ENCODE data around the gene PPP1R26. TPM values are rescaled to one million over a fixed set of nuclear protein-coding genes. Genes with fewer than 3 reads are reported as not detected.

Gene PPP1R26
- polyA plus RNA-seq, 1 donor from 2014 or later = 20.1 TPM

DNA sequence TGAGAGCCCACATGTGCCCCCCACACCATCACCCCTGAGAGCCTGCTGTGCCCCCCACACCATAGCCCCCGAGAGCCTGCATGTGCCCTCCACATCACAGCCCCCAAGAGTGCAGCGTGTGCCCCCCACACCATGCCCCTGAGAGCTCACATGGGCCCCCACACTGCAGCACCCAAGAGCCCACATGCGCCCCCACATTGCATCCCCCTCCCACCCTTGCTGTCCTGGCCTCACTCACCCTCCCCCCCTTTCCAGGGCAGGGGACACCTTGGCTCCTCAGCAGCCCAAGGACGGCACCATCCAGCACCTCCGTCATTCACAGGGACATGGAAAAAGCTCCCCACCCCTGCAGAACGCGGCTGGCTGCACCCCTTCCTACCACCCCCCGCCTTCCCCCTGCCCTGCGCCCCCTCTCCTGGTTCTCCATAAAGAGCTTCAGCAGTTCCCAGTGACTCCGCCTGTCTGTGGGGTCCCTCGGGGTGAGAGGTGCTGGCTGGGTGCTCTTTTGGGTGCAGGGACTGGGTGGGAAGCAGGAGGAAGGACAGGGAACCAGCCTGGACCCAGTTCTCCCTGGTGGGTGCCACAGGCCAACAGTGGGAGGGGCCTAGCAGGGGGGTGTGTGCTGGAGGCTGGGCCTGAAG lies 46.6 kb downstream of the PPP1R26 start:
- H3K36me3 ChIP-seq (ENCODE audit: insufficient read depth, low read length) = no peaks in the 10 kb centered on the region
- no peak overlapping the region for H3K27ac ChIP-seq (ENCODE audit: low read length)
- H3K9me2 ChIP-seq (ENCODE audit: insufficient read depth, low read length) = no peaks in the 10 kb centered on the region
- no peaks in the 10 kb centered on the region for H3K79me2 ChIP-seq (replicated peaks; ENCODE audit: insufficient read depth, low read length)
- no peak overlapping the region for H3K4me2 ChIP-seq (ENCODE audit: low read length)
- H3F3A ChIP-seq (ENCODE audit: insufficient read depth, low read length, poor library complexity, severe bottlenecking) = no peaks in the 10 kb centered on the region
- H3K27me3 ChIP-seq (ENCODE audit: insufficient read depth, low read depth, low read length) = no peaks in the 10 kb centered on the region
- no peak overlapping the region for H3K9ac ChIP-seq (ENCODE audit: low read length)
- no peak overlapping the region for H3K4me3 ChIP-seq (ENCODE audit: low read length)
- TF ChIP-seq SMC3 (conservative IDR thresholded peaks at IDR 0.05; ENCODE audit: poor library complexity) (no peak), EP300 (conservative IDR thresholded peaks at IDR 0.05; ENCODE audit: poor library complexity, severe bottlenecking) (no peak), MXI1 (conservative IDR thresholded peaks at IDR 0.05; ENCODE audit: poor library complexity, severe bottlenecking) (no peak), EZH2 (IDR thresholded peaks at IDR 0.05; ENCODE audit: borderline replicate concordance, insufficient read depth, low read length, poor library complexity, severe bottlenecking) (no peak), POLR2AphosphoS5 (IDR thresholded peaks at IDR 0.05) (no peak), TAF1 (IDR thresholded peaks at IDR 0.05; ENCODE audit: low read depth) (no peak), RAD21 (conservative IDR thresholded peaks at IDR 0.05) (no peak)
- TF ChIP-seq, protein P1, sequence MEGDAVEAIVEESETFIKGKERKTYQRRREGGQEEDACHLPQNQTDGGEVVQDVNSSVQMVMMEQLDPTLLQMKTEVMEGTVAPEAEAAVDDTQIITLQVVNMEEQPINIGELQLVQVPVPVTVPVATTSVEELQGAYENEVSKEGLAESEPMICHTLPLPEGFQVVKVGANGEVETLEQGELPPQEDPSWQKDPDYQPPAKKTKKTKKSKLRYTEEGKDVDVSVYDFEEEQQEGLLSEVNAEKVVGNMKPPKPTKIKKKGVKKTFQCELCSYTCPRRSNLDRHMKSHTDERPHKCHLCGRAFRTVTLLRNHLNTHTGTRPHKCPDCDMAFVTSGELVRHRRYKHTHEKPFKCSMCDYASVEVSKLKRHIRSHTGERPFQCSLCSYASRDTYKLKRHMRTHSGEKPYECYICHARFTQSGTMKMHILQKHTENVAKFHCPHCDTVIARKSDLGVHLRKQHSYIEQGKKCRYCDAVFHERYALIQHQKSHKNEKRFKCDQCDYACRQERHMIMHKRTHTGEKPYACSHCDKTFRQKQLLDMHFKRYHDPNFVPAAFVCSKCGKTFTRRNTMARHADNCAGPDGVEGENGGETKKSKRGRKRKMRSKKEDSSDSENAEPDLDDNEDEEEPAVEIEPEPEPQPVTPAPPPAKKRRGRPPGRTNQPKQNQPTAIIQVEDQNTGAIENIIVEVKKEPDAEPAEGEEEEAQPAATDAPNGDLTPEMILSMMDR (IDR thresholded peaks at IDR 0.05; ENCODE audit: poor library complexity, severe bottlenecking) = no peak
- TF ChIP-seq, protein P2, sequence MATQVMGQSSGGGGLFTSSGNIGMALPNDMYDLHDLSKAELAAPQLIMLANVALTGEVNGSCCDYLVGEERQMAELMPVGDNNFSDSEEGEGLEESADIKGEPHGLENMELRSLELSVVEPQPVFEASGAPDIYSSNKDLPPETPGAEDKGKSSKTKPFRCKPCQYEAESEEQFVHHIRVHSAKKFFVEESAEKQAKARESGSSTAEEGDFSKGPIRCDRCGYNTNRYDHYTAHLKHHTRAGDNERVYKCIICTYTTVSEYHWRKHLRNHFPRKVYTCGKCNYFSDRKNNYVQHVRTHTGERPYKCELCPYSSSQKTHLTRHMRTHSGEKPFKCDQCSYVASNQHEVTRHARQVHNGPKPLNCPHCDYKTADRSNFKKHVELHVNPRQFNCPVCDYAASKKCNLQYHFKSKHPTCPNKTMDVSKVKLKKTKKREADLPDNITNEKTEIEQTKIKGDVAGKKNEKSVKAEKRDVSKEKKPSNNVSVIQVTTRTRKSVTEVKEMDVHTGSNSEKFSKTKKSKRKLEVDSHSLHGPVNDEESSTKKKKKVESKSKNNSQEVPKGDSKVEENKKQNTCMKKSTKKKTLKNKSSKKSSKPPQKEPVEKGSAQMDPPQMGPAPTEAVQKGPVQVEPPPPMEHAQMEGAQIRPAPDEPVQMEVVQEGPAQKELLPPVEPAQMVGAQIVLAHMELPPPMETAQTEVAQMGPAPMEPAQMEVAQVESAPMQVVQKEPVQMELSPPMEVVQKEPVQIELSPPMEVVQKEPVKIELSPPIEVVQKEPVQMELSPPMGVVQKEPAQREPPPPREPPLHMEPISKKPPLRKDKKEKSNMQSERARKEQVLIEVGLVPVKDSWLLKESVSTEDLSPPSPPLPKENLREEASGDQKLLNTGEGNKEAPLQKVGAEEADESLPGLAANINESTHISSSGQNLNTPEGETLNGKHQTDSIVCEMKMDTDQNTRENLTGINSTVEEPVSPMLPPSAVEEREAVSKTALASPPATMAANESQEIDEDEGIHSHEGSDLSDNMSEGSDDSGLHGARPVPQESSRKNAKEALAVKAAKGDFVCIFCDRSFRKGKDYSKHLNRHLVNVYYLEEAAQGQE (IDR thresholded peaks at IDR 0.05; ENCODE audit: borderline replicate concordance) = no peak
- no peak overlapping the region for H2AFZ ChIP-seq (ENCODE audit: low read depth, low read length)
- no peaks in the 10 kb centered on the region for H4K20me1 ChIP-seq (ENCODE audit: insufficient read depth)
- H3K9me3 ChIP-seq (ENCODE audit: low read length) = no peaks in the 10 kb centered on the region

DNA sequence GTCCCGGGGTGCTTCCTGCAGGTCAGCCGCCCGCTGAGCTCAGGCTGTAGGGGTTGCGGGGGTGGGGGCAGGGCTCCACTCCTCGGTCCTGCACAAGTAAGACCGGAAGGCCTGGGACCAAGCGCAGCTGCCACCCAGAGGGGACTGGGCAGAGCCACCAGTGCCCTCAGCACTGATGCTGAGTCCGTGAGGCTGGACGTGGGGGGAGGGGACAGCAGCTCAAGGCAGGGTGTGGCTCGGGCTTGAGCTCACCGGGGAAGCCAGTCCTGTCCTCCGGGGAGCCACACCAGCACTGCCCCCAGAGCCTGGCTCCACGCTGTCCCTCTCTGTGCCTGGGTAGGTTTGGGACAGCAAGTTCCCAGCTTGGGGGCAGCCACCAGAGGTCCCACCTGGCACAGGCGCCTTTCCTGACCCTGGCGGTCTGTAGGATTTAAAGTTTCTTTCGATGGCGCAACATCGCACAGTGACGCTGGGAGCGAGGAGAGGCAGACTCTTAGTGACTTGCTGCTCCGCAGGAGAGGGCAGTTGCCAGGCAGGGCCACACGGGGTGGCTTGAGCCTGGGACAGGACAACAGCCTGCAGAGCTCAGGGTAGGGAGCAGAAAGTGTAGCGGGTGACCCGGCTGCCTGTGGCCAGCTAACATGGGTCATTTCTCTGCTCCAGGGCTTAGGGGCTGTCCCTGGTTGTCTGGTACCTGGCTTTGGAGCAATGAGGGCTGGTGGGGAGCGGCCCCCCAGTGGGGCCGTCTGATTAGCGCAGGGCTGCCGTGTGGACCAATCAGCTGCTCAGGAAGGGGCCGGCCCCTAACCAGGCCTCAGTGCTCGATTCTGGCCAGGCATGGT lies 47.4 kb downstream of the PPP1R26 start:
- H3F3A ChIP-seq (ENCODE audit: insufficient read depth, low read length, poor library complexity, severe bottlenecking) = no peaks in the 10 kb centered on the region
- no peaks in the 10 kb centered on the region for H3K36me3 ChIP-seq (ENCODE audit: insufficient read depth, low read length)
- H3K9me2 ChIP-seq (ENCODE audit: insufficient read depth, low read length) = no peaks in the 10 kb centered on the region
- no peak overlapping the region for H3K4me3 ChIP-seq (ENCODE audit: low read length)
- H3K79me2 ChIP-seq (replicated peaks; ENCODE audit: insufficient read depth, low read length) = no peaks in the 10 kb centered on the region
- no peaks in the 10 kb centered on the region for H3K27me3 ChIP-seq (ENCODE audit: insufficient read depth, low read depth, low read length)
- no peak for TF ChIP-seq SMC3 (conservative IDR thresholded peaks at IDR 0.05; ENCODE audit: poor library complexity)
- TF ChIP-seq RAD21 (conservative IDR thresholded peaks at IDR 0.05) = no peak
- no peak for TF ChIP-seq MXI1 (conservative IDR thresholded peaks at IDR 0.05; ENCODE audit: poor library complexity, severe bottlenecking)
- TF ChIP-seq EZH2 (IDR thresholded peaks at IDR 0.05; ENCODE audit: borderline replicate concordance, insufficient read depth, low read length, poor library complexity, severe bottlenecking) = no peak
- TF ChIP-seq TAF1 (IDR thresholded peaks at IDR 0.05; ENCODE audit: low read depth) = no peak
- TF ChIP-seq, protein P1 (IDR thresholded peaks at IDR 0.05; ENCODE audit: poor library complexity, severe bottlenecking) = no peak
- TF ChIP-seq, protein P2 (IDR thresholded peaks at IDR 0.05; ENCODE audit: borderline replicate concordance) = no peak
- TF ChIP-seq POLR2AphosphoS5 (IDR thresholded peaks at IDR 0.05) = no peak
- TF ChIP-seq EP300 (conservative IDR thresholded peaks at IDR 0.05; ENCODE audit: poor library complexity, severe bottlenecking) = no peak
- H3K9me3 ChIP-seq (ENCODE audit: low read length) = no peaks in the 10 kb centered on the region
- H4K20me1 ChIP-seq (ENCODE audit: insufficient read depth) = no peaks in the 10 kb centered on the region
- no peak overlapping the region for H2AFZ ChIP-seq (ENCODE audit: low read depth, low read length)
- no peak overlapping the region for H3K9ac ChIP-seq (ENCODE audit: low read length)
- no peak overlapping the region for H3K4me2 ChIP-seq (ENCODE audit: low read length)
- no peak overlapping the region for H3K27ac ChIP-seq (ENCODE audit: low read length)
